GM23248 (cell line): ENCODE data around the gene SRMS. TPM values are rescaled to one million over a fixed set of nuclear protein-coding genes. Genes with fewer than 3 reads are reported as not detected.
"Not testable (repeated sequence)": the region's sequence is repeated elsewhere in the genome, so short reads cannot be mapped to it uniquely, and the experiment has no call there.

Experiments
- DNase-seq: peaks from one replicate; pipeline ENCODE4 v3.0.0-alpha.2; 2015
- H2AFZ ChIP-seq: fragments of 200-600 bp; sonication (generic); 2 replicates; pipeline ENCODE4 v1.6.1; 2016; ENCODE audit warnings: antibody characterized with exemption
- H3F3A ChIP-seq: fragments of 200-600 bp; sonication (generic); 2 replicates; pipeline ENCODE4 v1.6.1; 2016; ENCODE audit warnings: mild to moderate bottlenecking, antibody characterized with exemption, mixed run types; ENCODE audit not compliant: insufficient read depth
- H3K27ac ChIP-seq: fragments of 200-600 bp; sonication (generic); 2 replicates; pipeline ENCODE4 v1.5.1; 2016; ENCODE audit warnings: mild to moderate bottlenecking
- H3K27me3 ChIP-seq: fragments of 200-600 bp; sonication (generic); replicated peaks from 2 replicates; pipeline ENCODE4 v1.6.1; 2016; ENCODE audit warnings: mild to moderate bottlenecking; ENCODE audit not compliant: insufficient read depth
- H3K36me3 ChIP-seq: fragments of 200-600 bp; sonication (generic); 2 replicates; pipeline ENCODE4 v1.6.1; 2016; ENCODE audit warnings: low read depth, mild to moderate bottlenecking
- H3K4me1 ChIP-seq: fragments of 200-600 bp; sonication (generic); 2 replicates; pipeline ENCODE4 v1.6.1; 2016; ENCODE audit warnings: mild to moderate bottlenecking; ENCODE audit not compliant: insufficient read depth
- H3K4me2 ChIP-seq: fragments of 200-600 bp; sonication (generic); one replicate; pipeline ENCODE4 v1.6.1; 2016; ENCODE audit warnings: mild to moderate bottlenecking; ENCODE audit not compliant: unreplicated experiment
- H3K4me3 ChIP-seq: fragments of 200-600 bp; sonication (generic); 2 replicates; pipeline ENCODE4 v1.5.1; 2016; ENCODE audit warnings: mild to moderate bottlenecking
- H3K79me2 ChIP-seq: fragments of 200-600 bp; sonication (generic); 2 replicates; pipeline ENCODE4 v1.6.1; 2016; ENCODE audit warnings: mild to moderate bottlenecking; ENCODE audit not compliant: insufficient read depth
- H3K9ac ChIP-seq: fragments of 200-600 bp; sonication (generic); 2 replicates; pipeline ENCODE4 v1.6.1; 2016; ENCODE audit warnings: mild to moderate bottlenecking
- H3K9me2 ChIP-seq: fragments of 200-600 bp; sonication (generic); 2 replicates; pipeline ENCODE4 v1.6.1; 2016; ENCODE audit warnings: mixed run types, mild to moderate bottlenecking, moderate library complexity; ENCODE audit not compliant: insufficient read depth
- H3K9me3 ChIP-seq: fragments of 200-600 bp; sonication (generic); one replicate; pipeline ENCODE4 v1.6.1; 2017; ENCODE audit warnings: low read depth
- H4K20me1 ChIP-seq: fragments of 200-600 bp; sonication (generic); 2 replicates; pipeline ENCODE4 v1.6.0; 2016; ENCODE audit not compliant: insufficient read depth
- EZH2 ChIP-seq: fragments of 200-600 bp; sonication (generic); IDR thresholded peaks from 2 replicates; pipeline ENCODE4 v1.6.1; 2018; ENCODE audit warnings: antibody characterized with exemption, mild to moderate bottlenecking; ENCODE audit not compliant: insufficient read depth, poor library complexity, severe bottlenecking
- EZH2phosphoT487 ChIP-seq: fragments of 200-600 bp; sonication (generic); IDR thresholded peaks from 2 replicates; pipeline ENCODE4 v1.6.1; 2018; ENCODE audit warnings: antibody characterized with exemption, moderate library complexity, mild to moderate bottlenecking, low read depth; ENCODE audit not compliant: insufficient read depth
- WGBS, 2 experiments: methylation state at CpG; one replicate each; pipeline ENCODE4 v1.1.6; 2015 to 2017; ENCODE audit warnings: low lambda C conversion rate in 2 of 2, low coverage in 1 of 2; ENCODE audit errors: missing lambda C conversion rate in 2 of 2; 5-methylcytosine and 5-hydroxymethylcytosine counted together
- in situ Hi-C: fragments of 300-500 bp; cut with MboI; formaldehyde crosslinking; loops from 2 replicates; pipeline ENCODE4 v1.15.0; 2020
- polyA plus RNA-seq: library from polyadenylated mRNA; unstranded; fragments of >200 nt; fragmentation: Nextera tagmentation; extraction: Ambion mirVana; gene quantifications from 2 replicates; pipeline ENCODE4 v1.2.1, GENCODE V29; 2016
- total RNA-seq: library from RNA; depleted of rRNA; stranded (reverse); fragments of >200 nt; shearing (Covaris generic); gene quantifications from 2 replicates; pipeline ENCODE4 v1.2.3, GENCODE V29; 2014

Gene SRMS
- total and polyA plus RNA-seq, 2 experiments from 2014 or later, result not detected

DNA sequence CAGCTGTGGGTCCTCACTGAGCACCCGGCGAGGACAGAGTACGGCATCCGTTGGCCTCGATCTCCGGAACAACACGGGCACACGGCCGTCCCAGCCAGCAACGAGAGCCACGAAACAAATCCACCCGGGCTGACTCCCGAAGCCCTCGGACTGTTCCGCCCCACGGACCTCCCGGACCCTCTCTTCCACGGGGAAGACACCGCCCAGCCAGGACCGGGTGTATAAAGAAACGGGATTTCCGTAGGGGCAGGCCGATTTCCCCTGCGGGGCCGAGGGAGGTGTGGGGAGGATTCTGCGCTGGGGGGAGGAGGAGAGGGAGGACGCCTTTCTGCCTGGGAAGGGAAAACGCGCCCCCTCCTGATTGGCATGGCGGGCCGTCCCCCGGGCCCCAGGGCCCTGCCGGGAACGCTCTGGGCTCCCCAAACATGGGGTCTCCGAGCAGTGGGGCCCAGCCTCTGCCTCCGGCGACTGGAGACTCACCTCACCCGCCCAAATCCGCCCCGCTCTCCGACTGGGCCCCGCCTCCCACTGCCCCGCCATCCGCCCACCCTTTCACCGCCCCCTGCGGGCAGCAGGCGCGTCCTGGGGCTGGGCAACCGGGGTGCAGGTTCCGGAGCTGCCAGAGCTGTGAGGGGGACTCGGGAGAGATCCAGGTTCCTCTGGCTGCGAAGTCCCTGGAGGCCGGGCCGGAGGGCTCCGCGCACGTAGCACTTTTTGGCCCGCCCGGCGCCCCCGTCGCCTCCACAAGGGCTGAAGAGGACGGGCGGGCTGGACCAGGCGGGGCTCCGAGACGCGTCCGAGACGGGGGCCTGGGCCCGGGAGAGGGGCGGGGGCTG is 27.7 kb downstream of the SRMS start:
- Histone ChIP-seq H3K4me2 (peak overlapping the region; percentile 79), H3F3A (peaks cover 15% of the 10 kb centered on the region), H3K27me3 (no peaks in the 10 kb centered on the region), H3K4me1 (0 out of 2 replicates have a peak, but pooled peaks cover 2% of the 10 kb centered on the region), H3K79me2 (peaks cover 8% of the 10 kb centered on the region), H3K9me3 (no peaks in the 10 kb centered on the region), H3K9me2 (no peaks in the 10 kb centered on the region), H2AFZ (peak overlapping the region; percentile 85), H3K9ac (peak overlapping the region; percentile 95), H3K27ac (peak overlapping the region; percentile 75), H3K36me3 (0 out of 2 replicates have a peak, but pooled peaks cover 4% of the 10 kb centered on the region), H3K4me3 (peak overlapping the region; percentile 83), H4K20me1 (peaks cover 4% of the 10 kb centered on the region; the same call in 1 of the 2 replicates)
- peak; percentile 74 for DNase-seq
- in situ Hi-C loops, result no loop called here
- TF ChIP-seq EZH2 (no peak), EZH2phosphoT487 (no peak)
- WGBS, 2 experiments, result 3 to 7% methylated on average over 36 to 59 of the region's 72 CpGs

DNA sequence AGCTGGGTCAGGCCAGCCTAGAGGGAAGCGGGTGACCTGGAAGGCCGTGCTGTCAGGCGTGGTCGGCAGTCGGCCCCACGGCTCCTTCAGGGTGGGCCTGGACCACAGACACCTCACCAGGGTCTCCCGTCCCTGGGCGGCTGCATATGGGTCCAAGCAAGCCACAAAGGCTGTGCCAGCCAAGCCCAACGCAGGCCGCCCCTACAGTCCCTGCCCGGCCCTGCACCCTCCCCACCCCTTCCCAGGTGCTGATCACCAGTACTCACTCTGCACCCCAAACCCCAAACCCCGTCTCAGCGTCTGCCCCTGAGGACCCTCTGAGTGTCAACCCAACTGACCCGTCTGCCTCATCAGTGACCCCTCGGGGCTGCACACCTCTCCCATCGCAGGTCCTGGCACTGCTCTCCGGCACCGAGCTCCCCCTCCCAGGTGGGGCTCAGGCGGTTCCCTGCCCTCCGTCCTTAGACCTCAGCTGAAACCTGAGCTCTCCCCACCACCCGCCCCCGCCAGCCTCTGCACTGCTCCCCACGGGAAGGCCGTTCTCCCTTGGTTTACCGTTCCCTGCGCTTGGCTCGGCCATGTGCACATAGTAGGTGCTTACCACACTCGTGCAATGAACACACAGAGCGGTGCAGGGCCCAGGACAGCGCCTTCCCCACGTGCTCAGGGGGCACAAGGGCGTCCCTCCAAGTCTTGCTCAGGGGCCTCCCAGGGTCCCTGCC is 28.4 kb downstream of the SRMS start:
- 63 to 71% methylated on average over 19 to 32 of the region's 32 CpGs for WGBS, 2 experiments
- Histone ChIP-seq H2AFZ (peak overlapping the region; percentile 85), H3K9me3 (no peaks in the 10 kb centered on the region), H3K4me2 (peak overlapping the region; percentile 79), H3K9me2 (no peaks in the 10 kb centered on the region), H3K36me3 (0 out of 2 replicates have a peak, but pooled peaks cover 4% of the 10 kb centered on the region), H3K27ac (no peak overlapping the region), H4K20me1 (peaks cover 4% of the 10 kb centered on the region; the same call in 1 of the 2 replicates), H3K4me1 (0 out of 2 replicates have a peak, but pooled peaks cover 2% of the 10 kb centered on the region), H3K79me2 (peaks cover 8% of the 10 kb centered on the region), H3K4me3 (peak overlapping the region; percentile 83), H3K27me3 (no peaks in the 10 kb centered on the region), H3F3A (peaks cover 7% of the 10 kb centered on the region; the same call in 1 of the 2 replicates), H3K9ac (peak overlapping the region; percentile 95)
- in situ Hi-C loops, result no loop called here
- no peak for TF ChIP-seq EZH2phosphoT487
- no peak for TF ChIP-seq EZH2
- DNase-seq, result no peak

DNA sequence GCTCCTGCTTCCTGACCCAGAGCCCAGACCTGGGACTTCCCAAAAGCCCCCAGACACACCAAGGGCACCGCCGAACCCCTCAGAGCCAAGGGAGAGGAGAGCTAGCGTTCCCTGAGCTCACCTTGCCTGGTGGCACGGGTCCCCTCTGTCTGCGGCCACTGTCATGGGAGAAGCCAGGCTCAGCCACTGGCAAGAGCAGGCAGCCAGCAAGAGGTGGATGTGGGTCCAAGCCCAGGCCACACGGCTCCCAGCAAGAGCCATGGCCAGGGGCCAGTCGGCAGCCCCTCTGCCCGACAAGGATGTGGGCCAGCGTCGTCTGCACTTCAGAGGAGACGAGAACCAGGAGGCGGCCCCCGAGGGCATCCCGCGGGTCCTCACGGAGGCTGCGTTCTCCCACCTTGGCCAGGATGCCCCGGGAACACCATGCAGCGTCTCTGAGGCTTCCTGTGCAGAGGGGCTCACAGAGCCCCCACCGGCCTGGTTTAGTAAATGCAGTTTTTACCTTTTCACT is 29.1 kb downstream of the SRMS start:
- 0 out of 2 replicates have a peak, but pooled peaks cover 2% of the 10 kb centered on the region for H3K4me1 ChIP-seq
- H3K9ac ChIP-seq, result no peak overlapping the region
- DNase-seq, result no peak
- peaks cover 4% of the 10 kb centered on the region; the same call in 1 of the 2 replicates for H4K20me1 ChIP-seq
- H3K9me2 ChIP-seq, result no peaks in the 10 kb centered on the region
- in situ Hi-C loops, result no loop called here
- TF ChIP-seq EZH2 (no peak), EZH2phosphoT487 (no peak)
- no peak overlapping the region for H3K4me3 ChIP-seq
- peaks cover 8% of the 10 kb centered on the region for H3K79me2 ChIP-seq
- no peaks in the 10 kb centered on the region for H3K9me3 ChIP-seq
- no peaks in the 10 kb centered on the region for H3K36me3 ChIP-seq
- no peak overlapping the region for H2AFZ ChIP-seq
- H3K4me2 ChIP-seq, result no peak overlapping the region
- no peaks in the 10 kb centered on the region for H3F3A ChIP-seq
- 90 to 94% methylated on average over 20 of the region's 20 CpGs for WGBS, 2 experiments
- H3K27ac ChIP-seq, result no peak overlapping the region
- no peaks in the 10 kb centered on the region for H3K27me3 ChIP-seq

DNA sequence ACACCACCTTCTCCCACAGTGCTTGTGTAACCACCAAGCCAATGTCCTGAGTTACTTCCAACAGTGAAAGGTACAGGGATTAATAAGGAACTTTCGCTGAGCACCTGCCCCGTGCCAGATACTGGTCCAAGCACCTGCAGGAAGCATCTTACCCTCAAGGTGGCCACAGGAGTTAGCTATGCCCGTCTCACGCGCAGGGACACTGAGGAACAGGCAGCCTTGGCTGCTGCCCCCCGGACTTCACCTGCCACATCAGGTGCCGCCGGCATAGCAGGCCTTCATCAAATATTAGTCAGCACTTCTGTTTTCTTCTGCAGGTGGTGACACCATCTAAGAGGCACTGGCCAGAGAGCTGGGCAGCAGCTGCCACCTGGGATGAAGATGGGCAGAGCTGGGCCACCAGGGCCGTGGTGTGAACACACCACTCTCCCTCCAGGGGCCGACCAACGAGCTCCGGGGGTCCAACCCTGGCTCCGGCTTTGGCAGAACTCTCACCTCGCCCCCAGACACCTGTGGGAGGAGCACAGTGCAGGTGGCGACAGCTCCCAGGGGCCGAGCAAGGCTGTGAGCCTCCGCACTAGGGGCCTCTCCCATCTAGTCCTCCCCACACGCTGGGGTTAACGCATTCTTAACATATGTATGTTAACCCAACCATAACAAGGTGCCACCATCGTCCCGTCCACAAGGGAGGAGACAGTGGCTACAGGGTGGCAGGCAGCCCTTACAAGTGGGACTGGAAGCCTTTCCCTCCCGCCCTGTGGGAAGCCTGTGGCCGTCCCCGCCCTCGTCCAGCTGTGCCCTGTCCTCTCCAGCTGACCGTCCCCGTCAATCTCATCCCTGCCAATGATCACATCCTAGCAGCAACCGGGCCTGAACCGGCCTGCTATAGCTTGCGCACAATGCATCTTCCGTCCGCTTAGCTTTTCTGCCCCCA is 29.9 kb downstream of the SRMS start:
- in situ Hi-C loops, result no loop called here
- DNase-seq, result no peak
- H3K27me3 ChIP-seq, result no peaks in the 10 kb centered on the region
- no peak overlapping the region for H3K27ac ChIP-seq
- H4K20me1 ChIP-seq, result peaks cover 4% of the 10 kb centered on the region; the same call in 1 of the 2 replicates
- no peak overlapping the region for H3K4me3 ChIP-seq
- 0 out of 2 replicates have a peak, but pooled peaks cover 2% of the 10 kb centered on the region for H3K4me1 ChIP-seq
- no peaks in the 10 kb centered on the region for H3K9me3 ChIP-seq
- 90 to 91% methylated on average over 23 to 32 of the region's 32 CpGs for WGBS, 2 experiments
- H3K9me2 ChIP-seq, result no peaks in the 10 kb centered on the region
- no peaks in the 10 kb centered on the region for H3K36me3 ChIP-seq
- H3K4me2 ChIP-seq, result no peak overlapping the region
- no peak overlapping the region for H3K9ac ChIP-seq
- TF ChIP-seq EZH2phosphoT487 (no peak), EZH2 (no peak)
- H3K79me2 ChIP-seq, result peaks cover 8% of the 10 kb centered on the region
- H3F3A ChIP-seq, result no peaks in the 10 kb centered on the region
- H2AFZ ChIP-seq, result no peak overlapping the region

DNA sequence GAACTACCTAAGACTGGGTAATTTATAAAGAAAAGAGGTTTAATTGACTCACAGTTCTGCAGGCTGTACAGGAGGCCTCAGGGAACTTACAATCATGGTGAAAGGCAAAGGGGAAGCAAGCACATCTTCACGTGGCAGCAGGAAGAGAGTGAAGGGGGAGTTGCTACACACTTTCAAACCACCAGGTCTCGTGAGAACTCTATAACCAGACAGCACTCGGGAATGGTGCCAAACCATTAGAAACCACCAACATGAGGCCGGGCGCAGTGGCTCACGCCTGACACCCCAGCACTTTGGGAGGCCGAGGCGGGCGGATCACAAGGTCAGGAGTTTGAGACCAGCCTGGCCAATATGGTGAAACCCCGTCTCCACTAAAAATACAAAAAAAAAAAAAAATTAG is 33.0 kb downstream of the SRMS start:
- DNase-seq, H3K79me2 ChIP-seq, H3K27ac ChIP-seq, H3K4me1 ChIP-seq, H2AFZ ChIP-seq, H3K9ac ChIP-seq, H3F3A ChIP-seq, H3K4me3 ChIP-seq, H3K9me2 ChIP-seq, H3K27me3 ChIP-seq, in situ Hi-C loops, H3K36me3 ChIP-seq, H3K9me3 ChIP-seq, H3K4me2 ChIP-seq, H4K20me1 ChIP-seq: not testable (repeated sequence)
- WGBS, 2 experiments, result 73 to 80% methylated on average over 8 to 10 of the region's 10 CpGs
